H9 (cell line): ENCODE measurements around the gene DPP7. TPM values are rescaled to one million over a fixed set of nuclear protein-coding genes. Genes with fewer than 3 reads are reported as not detected.
A peak's percentile ranks its signal among the peaks of the same experiment; 100 is the strongest.

ENCODE experiments used
- DNase-seq: peaks from one replicate; pipeline ENCODE4 v3.0.0-alpha.2; 2017
- H2AFZ ChIP-seq: one replicate; pipeline ENCODE4 v1.6.1; 2013; ENCODE audit warnings: mild to moderate bottlenecking, low read length, control low read depth, moderate library complexity
- H2AK5ac ChIP-seq: 2 replicates; pipeline ENCODE4 v1.6.1; 2013; ENCODE audit warnings: low read length, control low read depth, mixed read lengths; ENCODE audit not compliant: insufficient read length
- H2BK120ac ChIP-seq: one replicate; pipeline ENCODE4 v1.6.1; 2013; ENCODE audit warnings: low read depth, mild to moderate bottlenecking, low read length, control low read depth, inconsistent platforms; ENCODE audit not compliant: poor library complexity, severe bottlenecking
- H2BK12ac ChIP-seq: 2 replicates; pipeline ENCODE4 v1.6.1; 2013; ENCODE audit warnings: low read length, control low read depth, mixed read lengths, low read depth; ENCODE audit not compliant: insufficient read length
- H2BK15ac ChIP-seq: 2 replicates; pipeline ENCODE4 v1.6.1; 2013; ENCODE audit warnings: low read depth, low read length, control low read depth
- H2BK20ac ChIP-seq: one replicate; pipeline ENCODE4 v1.6.1; 2013; ENCODE audit warnings: low read depth, mild to moderate bottlenecking, low read length, control low read depth, inconsistent platforms; ENCODE audit not compliant: poor library complexity, severe bottlenecking
- H2BK5ac ChIP-seq: 2 replicates; pipeline ENCODE4 v1.6.1; 2013; ENCODE audit warnings: low read length, control low read depth, mixed read lengths; ENCODE audit not compliant: insufficient read length
- H3K14ac ChIP-seq: 2 replicates; pipeline ENCODE4 v1.6.1; 2013; ENCODE audit warnings: low read length, control low read depth; ENCODE audit not compliant: insufficient read depth
- H3K18ac ChIP-seq: 2 replicates; pipeline ENCODE4 v1.6.1; 2013; ENCODE audit warnings: low read depth, mild to moderate bottlenecking, mixed read lengths, low read length, control low read depth; ENCODE audit not compliant: insufficient read length
- H3K23ac ChIP-seq: 2 replicates; pipeline ENCODE4 v1.6.1; 2013; ENCODE audit warnings: low read length, control low read depth, mixed read lengths, low read depth; ENCODE audit not compliant: insufficient read length
- H3K23me2 ChIP-seq: 2 replicates; pipeline ENCODE4 v1.6.1; 2013; ENCODE audit warnings: low read depth, mild to moderate bottlenecking, mixed read lengths, low read length, control low read depth; ENCODE audit not compliant: insufficient read length, poor library complexity, severe bottlenecking
- H3K27ac ChIP-seq: 2 replicates; pipeline ENCODE4 v1.5.1; 2013; ENCODE audit warnings: low read length, control low read depth, mixed read lengths, low read depth; ENCODE audit not compliant: insufficient read length
- H3K27me3 ChIP-seq: 2 replicates; pipeline ENCODE4 v1.6.1; 2013; ENCODE audit warnings: low read length, control low read depth, inconsistent platforms; ENCODE audit not compliant: insufficient read depth
- H3K4ac ChIP-seq: 2 replicates; pipeline ENCODE4 v1.6.1; 2013; ENCODE audit warnings: low read depth, mild to moderate bottlenecking, control low read depth, inconsistent platforms, low read length, moderate library complexity
- H3K4me1 ChIP-seq: 2 replicates; pipeline ENCODE4 v1.6.1; 2013; ENCODE audit warnings: low read length, control low read depth, inconsistent platforms; ENCODE audit not compliant: insufficient read depth
- H3K4me2 ChIP-seq: 2 replicates; pipeline ENCODE4 v1.6.1; 2013; ENCODE audit warnings: low read length, control low read depth, mixed read lengths; ENCODE audit not compliant: insufficient read length, insufficient read depth
- H3K56ac ChIP-seq: 2 replicates; pipeline ENCODE4 v1.6.1; 2013; ENCODE audit warnings: low read depth, mild to moderate bottlenecking, mixed read lengths, low read length, control low read depth; ENCODE audit not compliant: insufficient read length
- H3K79me1 ChIP-seq: 2 replicates; pipeline ENCODE4 v1.6.1; 2013; ENCODE audit warnings: low read depth, mild to moderate bottlenecking, moderate library complexity, low read length, control low read depth, inconsistent platforms; ENCODE audit not compliant: insufficient read depth, poor library complexity, severe bottlenecking
- H3K79me2 ChIP-seq: 2 replicates; pipeline ENCODE4 v1.6.1; 2013; ENCODE audit warnings: low read length, control low read depth, inconsistent platforms; ENCODE audit not compliant: insufficient read depth
- H3K9ac ChIP-seq: 2 replicates; pipeline ENCODE4 v1.6.1; 2013; ENCODE audit warnings: low read length, control low read depth, mixed read lengths; ENCODE audit not compliant: insufficient read length; ENCODE audit errors: extremely low read depth
- H3K9me3 ChIP-seq: one replicate; pipeline ENCODE4 v1.6.1; 2013; ENCODE audit warnings: low read depth, low read length, inconsistent platforms; ENCODE audit not compliant: control insufficient read depth
- H3T11ph ChIP-seq: one replicate; pipeline ENCODE4 v1.6.1; 2013; ENCODE audit warnings: mild to moderate bottlenecking, low read length, control low read depth, inconsistent platforms
- H4K20me1 ChIP-seq: one replicate; pipeline ENCODE4 v1.6.1; 2013; ENCODE audit not compliant: control insufficient read depth, insufficient read length, insufficient read depth
- H4K5ac ChIP-seq: 2 replicates; pipeline ENCODE4 v1.6.1; 2013; ENCODE audit warnings: low read depth, mild to moderate bottlenecking, mixed read lengths, low read length, control low read depth; ENCODE audit not compliant: insufficient read length
- H4K8ac ChIP-seq: replicated peaks from 2 replicates; pipeline ENCODE4 v1.6.1; 2013; ENCODE audit warnings: low read length, control low read depth, mixed read lengths, low read depth; ENCODE audit not compliant: insufficient read length
- H4K91ac ChIP-seq: 2 replicates; pipeline ENCODE4 v1.6.1; 2013; ENCODE audit warnings: low read depth, mild to moderate bottlenecking, moderate library complexity, mixed read lengths, low read length, control low read depth; ENCODE audit not compliant: insufficient read length
- H3K27ac Mint-ChIP-seq, 3 experiments: 2 replicates in 2 of 3; 3 replicates in 1 of 3; pipeline ENCODE4 v1.8.0; 2020 to 2021; ENCODE audit warnings: mixed read lengths in 3 of 3, mild to moderate bottlenecking in 1 of 3, moderate library complexity in 1 of 3
- H3K27me3 Mint-ChIP-seq: 2 replicates; pipeline ENCODE4 v1.8.0; 2021; ENCODE audit warnings: low read depth, mild to moderate bottlenecking, moderate library complexity, mixed read lengths
- H3K36me3 Mint-ChIP-seq, 3 experiments: 2 replicates in 2 of 3; 3 replicates in 1 of 3; pipeline ENCODE4 v1.8.0; 2020 to 2021; ENCODE audit warnings: low read depth in 3 of 3, mixed read lengths in 3 of 3; ENCODE audit not compliant: insufficient read depth in 1 of 3
- H3K4me1 Mint-ChIP-seq, 2 experiments: 2 replicates each; pipeline ENCODE4 v1.8.0; 2020; ENCODE audit warnings: mixed read lengths in 2 of 2
- H3K4me3 Mint-ChIP-seq, 2 experiments: 2 replicates in 1 of 2; 3 replicates in 1 of 2; pipeline ENCODE4 v1.8.0; 2020 to 2021; ENCODE audit warnings: mild to moderate bottlenecking in 2 of 2, mixed read lengths in 2 of 2, moderate library complexity in 1 of 2
- H3K9me3 Mint-ChIP-seq, 2 experiments: 2 replicates in 1 of 2; 3 replicates in 1 of 2; pipeline ENCODE4 v1.8.0; 2020; ENCODE audit warnings: mild to moderate bottlenecking in 2 of 2, mixed read lengths in 2 of 2, moderate library complexity in 1 of 2
- CTCF ChIP-seq: fragments of 200-600 bp; sonication (generic); conservative IDR thresholded peaks from 3 replicates; pipeline ENCODE4 v1.8.0; 2021; ENCODE audit warnings: antibody characterized with exemption, mild to moderate bottlenecking
- WGBS: extraction: QIAGEN DNeasy Blood & Tissue Kit; methylation state at CpG from one replicate; pipeline ENCODE4 v1.1.7; 2013; ENCODE audit warnings: missing lambda C conversion rate, low lambda C conversion rate, mixed read lengths; ENCODE audit not compliant: insufficient read length; ENCODE audit errors: extremely low coverage; 5-methylcytosine and 5-hydroxymethylcytosine counted together
- total RNA-seq: library from RNA; stranded (reverse); gene quantifications from 2 replicates; pipeline ENCODE4 v1.2.1, GENCODE V29; 2021

The DPP7 gene
- total RNA-seq, 1 experiment from 2014 or later: 29.4 TPM

GRCh38 chr9:137075275-137075775 is 39.2 kb downstream of the DPP7 start:
- H3K4ac ChIP-seq: no peak overlapping the region
- WGBS: no CpG with 5 or more reads among the region's 12 CpGs
- peaks cover 3% of the 10 kb centered on the region for H4K20me1 ChIP-seq
- peaks cover 17% of the 10 kb centered on the region for H3K23me2 ChIP-seq
- no peak overlapping the region for H3K18ac ChIP-seq
- no peak overlapping the region for H2BK5ac ChIP-seq
- TF ChIP-seq CTCF: no peak
- Mint-ChIP-seq H3K4me3 (peak overlapping the region in 1 of 2 experiments; percentile 6; a peak in 1 of 5 replicates), H3K27me3 (peaks cover 45% of the 10 kb centered on the region), H3K36me3 (no peaks in the 10 kb centered on the region), H3K9me3 (no peaks in the 10 kb centered on the region; a peak in 1 of 5 replicates), H3K4me1 (peaks cover 17 to 30% of the 10 kb centered on the region in 2 experiments), H3K27ac (peak overlapping the region in 2 of 3 experiments; percentile 25 to 97; a peak in 4 of 7 replicates)
- no peak overlapping the region for H4K8ac ChIP-seq
- H3K4me1 ChIP-seq: peaks cover 7% of the 10 kb centered on the region; the same call in 1 of the 2 replicates
- H3K9me3 ChIP-seq: no peaks in the 10 kb centered on the region
- peaks cover 7% of the 10 kb centered on the region; the same call in 1 of the 2 replicates for H3K27me3 ChIP-seq
- H4K5ac ChIP-seq: no peak overlapping the region
- no peak overlapping the region for H2AFZ ChIP-seq
- H2BK15ac ChIP-seq: no peak overlapping the region
- no peak overlapping the region for H3K14ac ChIP-seq
- DNase-seq: peak; percentile 62
- H3K79me1 ChIP-seq: no peaks in the 10 kb centered on the region
- no peak overlapping the region for H2BK120ac ChIP-seq
- H3K4me2 ChIP-seq: no peak overlapping the region
- H2AK5ac ChIP-seq: no peak overlapping the region
- H3T11ph ChIP-seq: no peak overlapping the region
- H4K91ac ChIP-seq: no peak overlapping the region
- H3K9ac ChIP-seq: no peak overlapping the region
- no peak overlapping the region for H2BK20ac ChIP-seq
- no peak overlapping the region for H3K23ac ChIP-seq
- H3K27ac ChIP-seq: no peak overlapping the region
- no peaks in the 10 kb centered on the region for H3K79me2 ChIP-seq
- H3K56ac ChIP-seq: no peak overlapping the region
- no peak overlapping the region for H2BK12ac ChIP-seq
